ENCODE data around the gene TENM4. TPM values are rescaled to one million over a fixed set of nuclear protein-coding genes. Genes with fewer than 3 reads are reported as not detected.

Gene TENM4
- total RNA-seq, 4 donors from 2014 or later = 0.02 to 0.82 (median 0.23) TPM

DNA sequence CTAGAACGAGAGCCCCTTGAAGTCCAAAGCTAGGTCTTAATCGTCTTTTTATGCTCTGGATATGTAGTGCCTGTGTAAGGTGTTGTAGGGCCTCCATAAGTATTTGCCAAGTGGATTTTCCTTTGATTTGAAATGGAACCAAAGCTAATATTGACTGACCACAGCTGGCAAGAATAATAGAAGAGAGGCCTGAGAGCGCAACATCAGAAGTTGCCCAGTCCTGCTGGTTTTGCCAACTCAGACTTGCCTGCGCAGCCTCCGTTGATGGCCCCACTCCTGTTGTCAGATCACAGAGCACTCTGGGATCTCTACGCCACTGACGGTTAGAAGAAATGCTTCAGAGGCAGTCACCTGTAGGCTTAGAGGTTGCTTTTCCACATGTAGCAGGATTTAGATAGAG, 251.2 kb downstream of the TENM4 start:
- Histone ChIP-seq H3K27ac (no peak overlapping the region), H3K36me3 (no peaks in the 10 kb centered on the region), H3K9me3 (no peaks in the 10 kb centered on the region), H3K27me3 (no peaks in the 10 kb centered on the region), H3K4me3 (no peak overlapping the region), H3K4me1 (no peaks in the 10 kb centered on the region)
- ATAC-seq (no peak), DNase-seq (no peak)
- intact Hi-C loops (cut with DNase I; ENCODE audit: low total_unique reads) = no loop called here
- no peak for TF ChIP-seq POLR2A (IDR thresholded peaks at IDR 0.05)
- no peak for TF ChIP-seq CTCF (IDR thresholded peaks at IDR 0.05 in 4 of 5, conservative IDR thresholded peaks at IDR 0.05 in 1 of 5)
- in situ Hi-C loops (cut with MboI; ENCODE audit: low sequenced_read_pairs in 4 of 4) = no loop called here

DNA sequence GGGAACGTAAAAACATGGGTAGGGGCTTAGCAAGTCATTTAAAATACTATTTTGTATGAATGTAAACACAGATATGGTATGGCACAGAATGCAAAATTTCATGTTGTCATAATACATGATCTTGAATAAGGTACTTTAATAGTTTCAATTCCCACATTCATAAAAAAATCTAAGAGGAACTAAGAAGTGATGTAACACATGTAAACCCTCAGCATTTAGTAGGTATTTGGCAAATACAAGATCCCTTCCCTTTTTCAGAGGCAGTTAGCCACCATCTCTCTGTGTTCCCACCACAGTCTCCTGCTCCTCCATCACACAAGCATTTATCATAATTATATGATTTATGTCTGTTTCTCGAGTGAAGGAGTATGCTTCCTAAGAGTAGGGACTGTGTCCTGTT, 251.8 kb downstream of the TENM4 start:
- in situ Hi-C loops (cut with MboI; ENCODE audit: low sequenced_read_pairs in 4 of 4) = no loop called here

GRCh38 chr11:79186669-79187068, 254.2 kb downstream of the TENM4 start:
- intact Hi-C loops (cut with DNase I; ENCODE audit: low total_unique reads) = no loop called here
- Histone ChIP-seq H3K27ac (no peak overlapping the region), H3K36me3 (no peaks in the 10 kb centered on the region), H3K4me1 (no peaks in the 10 kb centered on the region), H3K9me3 (no peaks in the 10 kb centered on the region), H3K27me3 (no peaks in the 10 kb centered on the region), H3K4me3 (no peak overlapping the region)
- no peak for ATAC-seq
- no peak for DNase-seq
- TF ChIP-seq POLR2A (IDR thresholded peaks at IDR 0.05) (no peak), CTCF (IDR thresholded peaks at IDR 0.05 in 4 of 5, conservative IDR thresholded peaks at IDR 0.05 in 1 of 5) (no peak)
- in situ Hi-C loops (cut with MboI; ENCODE audit: low sequenced_read_pairs in 4 of 4) = no loop called here

More for the DNA sequence above, 251.8 kb downstream of the TENM4 start:
- TF ChIP-seq POLR2A (IDR thresholded peaks at IDR 0.05) (no peak), CTCF (IDR thresholded peaks at IDR 0.05 in 4 of 5, conservative IDR thresholded peaks at IDR 0.05 in 1 of 5) (no peak)
- Histone ChIP-seq H3K9me3 (no peaks in the 10 kb centered on the region), H3K36me3 (no peaks in the 10 kb centered on the region), H3K4me1 (no peaks in the 10 kb centered on the region), H3K4me3 (no peak overlapping the region), H3K27me3 (no peaks in the 10 kb centered on the region), H3K27ac (no peak overlapping the region)
- no peak for ATAC-seq
- intact Hi-C loops (cut with DNase I; ENCODE audit: low total_unique reads) = no loop called here
- DNase-seq = no peak

GRCh38 chr11:79185351-79185750, 255.5 kb downstream of the TENM4 start:
- Histone ChIP-seq H3K4me3 (no peak overlapping the region), H3K4me1 (no peaks in the 10 kb centered on the region), H3K27ac (no peak overlapping the region), H3K9me3 (no peaks in the 10 kb centered on the region), H3K27me3 (no peaks in the 10 kb centered on the region), H3K36me3 (no peaks in the 10 kb centered on the region)
- intact Hi-C loops (cut with DNase I; ENCODE audit: low total_unique reads) = no loop called here
- in situ Hi-C loops (cut with MboI; ENCODE audit: low sequenced_read_pairs in 4 of 4) = no loop called here
- no peak for TF ChIP-seq POLR2A (IDR thresholded peaks at IDR 0.05)
- TF ChIP-seq CTCF (IDR thresholded peaks at IDR 0.05 in 4 of 5, conservative IDR thresholded peaks at IDR 0.05 in 1 of 5) = no peak
- ATAC-seq (no peak), DNase-seq (no peak)

- in situ Hi-C loops (cut with MboI; ENCODE audit: low sequenced_read_pairs in 4 of 4) = no loop called here
- H3K9me3 ChIP-seq = no peaks in the 10 kb centered on the region
- H3K4me1 ChIP-seq = no peaks in the 10 kb centered on the region
- no peaks in the 10 kb centered on the region for H3K36me3 ChIP-seq
- intact Hi-C loops (cut with DNase I; ENCODE audit: low total_unique reads) = no loop called here
- DNase-seq (no peak), ATAC-seq (no peak)
- no peaks in the 10 kb centered on the region for H3K27me3 ChIP-seq
- H3K27ac ChIP-seq = no peak overlapping the region
- no peak overlapping the region for H3K4me3 ChIP-seq
- TF ChIP-seq POLR2A (IDR thresholded peaks at IDR 0.05) = no peak
- TF ChIP-seq CTCF (IDR thresholded peaks at IDR 0.05 in 4 of 5, conservative IDR thresholded peaks at IDR 0.05 in 1 of 5) = no peak
These were observed 256.5 kb downstream of the TENM4 start for GRCh38 chr11:79184285-79184684.

All from gastrocnemius medialis (tissue), 4 donors.